Measurements from ENCODE around the gene LRRC4C. TPM values are rescaled to one million over a fixed set of nuclear protein-coding genes. Genes with fewer than 3 reads are reported as not detected.

The LRRC4C gene
- total and polyA plus RNA-seq, 2 donors (not counting 3 experiments of a cell fraction or from before 2014, with no cell fraction given), result not detected

DNA sequence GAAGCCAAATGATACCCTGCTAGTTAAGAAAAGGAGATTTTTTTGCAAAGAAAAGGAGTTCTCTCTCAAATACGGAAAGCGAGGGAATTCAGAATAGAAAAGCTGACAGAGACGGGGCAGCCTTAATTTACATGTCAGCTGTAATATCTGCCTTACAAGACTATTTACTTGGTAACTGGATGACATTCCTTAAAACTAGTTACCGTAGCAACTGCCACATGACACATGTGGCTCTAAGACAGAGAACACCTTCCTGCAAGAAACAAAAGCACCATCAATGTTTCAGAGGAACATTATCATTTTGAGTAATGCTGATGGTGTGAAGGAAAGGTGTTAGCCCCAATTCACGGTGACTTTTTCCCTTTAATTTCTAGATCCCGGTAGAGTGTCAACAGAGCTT, 222.1 kb downstream of the LRRC4C start:
- no peaks in the 10 kb centered on the region for H3K4me1 ChIP-seq (ENCODE audit: control insufficient read depth, extremely low read depth, insufficient read depth, low read length)
- H2AFZ ChIP-seq (ENCODE audit: low read depth, low read length), result no peak overlapping the region
- H4K20me1 ChIP-seq (replicated peaks; ENCODE audit: control insufficient read depth, extremely low read depth, insufficient read depth, low read length), result no peaks in the 10 kb centered on the region
- no peaks in the 10 kb centered on the region for H3K27me3 ChIP-seq (ENCODE audit: control insufficient read depth in 2 of 2, insufficient read depth in 2 of 2, low read length in 2 of 2)
- intact Hi-C loops (cut with micrococcal nuclease), result no loop called here
- H3K9me1 ChIP-seq (replicated peaks; ENCODE audit: control insufficient read depth, extremely low read depth, insufficient read depth, low read length), result no peaks in the 10 kb centered on the region
- no peak overlapping the region for H3K4me3 ChIP-seq (replicated peaks in 1 of 3; ENCODE audit: insufficient read depth in 1 of 3, low read depth in 1 of 3, low read length in 3 of 3)
- BruUV-seq (replicated peaks), result no TSS peak
- H3K79me2 ChIP-seq (ENCODE audit: control insufficient read depth, insufficient read depth, low read length), result no peaks in the 10 kb centered on the region
- ChIA-PET POLR2A (no interaction called here), CTCF (no interaction called here)
- no peak overlapping the region for H3K4me2 ChIP-seq (ENCODE audit: insufficient read depth, low read length)
- H3K9me3 ChIP-seq (replicated peaks; ENCODE audit: control insufficient read depth, insufficient read depth, low read length), result peaks cover 1% of the 10 kb centered on the region
- no peak for FAIRE-seq
- no peaks in the 10 kb centered on the region for H3K36me3 ChIP-seq (ENCODE audit: control insufficient read depth in 2 of 2, extremely low read depth in 1 of 2, insufficient read depth in 2 of 2, low read length in 2 of 2)
- TF ChIP-seq MYC (IDR thresholded peaks at IDR 0.05; ENCODE audit: low read depth, low read length) (no peak), POLR2A (IDR thresholded peaks at IDR 0.05; ENCODE audit: low read depth, low read length) (no peak), GATA2 (IDR thresholded peaks at IDR 0.05; ENCODE audit: insufficient read depth, insufficient read length, low read depth, low read length) (no peak), EZH2 (IDR thresholded peaks at IDR 0.05; ENCODE audit: borderline replicate concordance, low read depth, low read length, severe bottlenecking) (no peak), POLR2AphosphoS5 (IDR thresholded peaks at IDR 0.05; ENCODE audit: insufficient read depth, low read depth, low read length) (no peak), FOS (IDR thresholded peaks at IDR 0.05; ENCODE audit: borderline replicate concordance, insufficient read depth, low read length) (no peak), JUN (IDR thresholded peaks at IDR 0.05; ENCODE audit: borderline replicate concordance, insufficient read depth, insufficient read length, low read depth) (no peak)
- TF ChIP-seq, protein P1, sequence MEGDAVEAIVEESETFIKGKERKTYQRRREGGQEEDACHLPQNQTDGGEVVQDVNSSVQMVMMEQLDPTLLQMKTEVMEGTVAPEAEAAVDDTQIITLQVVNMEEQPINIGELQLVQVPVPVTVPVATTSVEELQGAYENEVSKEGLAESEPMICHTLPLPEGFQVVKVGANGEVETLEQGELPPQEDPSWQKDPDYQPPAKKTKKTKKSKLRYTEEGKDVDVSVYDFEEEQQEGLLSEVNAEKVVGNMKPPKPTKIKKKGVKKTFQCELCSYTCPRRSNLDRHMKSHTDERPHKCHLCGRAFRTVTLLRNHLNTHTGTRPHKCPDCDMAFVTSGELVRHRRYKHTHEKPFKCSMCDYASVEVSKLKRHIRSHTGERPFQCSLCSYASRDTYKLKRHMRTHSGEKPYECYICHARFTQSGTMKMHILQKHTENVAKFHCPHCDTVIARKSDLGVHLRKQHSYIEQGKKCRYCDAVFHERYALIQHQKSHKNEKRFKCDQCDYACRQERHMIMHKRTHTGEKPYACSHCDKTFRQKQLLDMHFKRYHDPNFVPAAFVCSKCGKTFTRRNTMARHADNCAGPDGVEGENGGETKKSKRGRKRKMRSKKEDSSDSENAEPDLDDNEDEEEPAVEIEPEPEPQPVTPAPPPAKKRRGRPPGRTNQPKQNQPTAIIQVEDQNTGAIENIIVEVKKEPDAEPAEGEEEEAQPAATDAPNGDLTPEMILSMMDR (IDR thresholded peaks at IDR 0.05; ENCODE audit: extremely low read depth in 1 of 2, insufficient read depth in 1 of 2, low read depth in 1 of 2, low read length in 2 of 2), result no peak
- TF ChIP-seq, protein P2, sequence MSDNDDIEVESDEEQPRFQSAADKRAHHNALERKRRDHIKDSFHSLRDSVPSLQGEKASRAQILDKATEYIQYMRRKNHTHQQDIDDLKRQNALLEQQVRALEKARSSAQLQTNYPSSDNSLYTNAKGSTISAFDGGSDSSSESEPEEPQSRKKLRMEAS (IDR thresholded peaks at IDR 0.05; ENCODE audit: insufficient read depth, insufficient read length), result no peak
- dilution Hi-C loops (cut with MboI; ENCODE audit: extremely low pct_ligation_motif_present, low sequenced_read_pairs), result no loop called here
- no peak for DNase-seq (ENCODE audit: low read depth, low spot score)
- H3K27ac ChIP-seq (ENCODE audit: insufficient read depth, low read depth, low read length), result no peak overlapping the region
- H3K9ac ChIP-seq (replicated peaks; ENCODE audit: extremely low read depth, insufficient read depth, low read length), result no peak overlapping the region

Data from endothelial cell of umbilical vein (primary cell).